ENCODE measurements around the gene METTL9.
"Not testable (repeated sequence)": the region's sequence is repeated elsewhere in the genome, so short reads cannot be mapped to it uniquely, and the experiment has no call there.

METTL9 gene

DNA sequence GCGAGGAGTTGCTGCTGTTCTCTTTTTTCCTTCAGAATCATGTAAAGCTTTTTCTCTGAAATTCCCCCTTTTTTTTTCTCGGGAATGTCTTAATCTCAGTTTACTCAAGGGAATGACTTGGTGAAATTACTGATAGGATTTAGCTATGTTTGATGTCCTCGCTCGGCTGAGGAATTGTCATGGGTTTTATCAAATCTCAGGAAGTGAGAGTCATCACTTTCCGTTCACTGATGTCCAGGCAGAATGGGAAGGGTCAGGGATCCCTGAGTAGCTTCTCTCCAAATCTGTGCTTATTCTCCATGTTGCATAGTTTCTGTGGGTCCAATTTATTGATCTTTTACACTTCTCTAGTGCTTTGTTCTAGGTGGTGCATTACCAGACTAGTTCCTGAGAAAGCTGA is 46.7 kb downstream of the METTL9 start:
- Histone ChIP-seq H3K27ac (no peak overlapping the region), H3K4me3 (no peak overlapping the region), H3K36me3 (ENCODE audit: insufficient read depth, low read length) (peaks cover 4% of the 10 kb centered on the region; the same call in 1 of the 2 replicates), H3K9me3 (ENCODE audit: low read depth, low read length) (no peaks in the 10 kb centered on the region), H3K9ac (ENCODE audit: insufficient read length) (no peak overlapping the region)
- TF ChIP-seq EZH2 (IDR thresholded peaks at IDR 0.05) (no peak), POLR2AphosphoS5 (IDR thresholded peaks at IDR 0.05; ENCODE audit: borderline replicate concordance, low read depth, low read length) (no peak), FOXP2 (optimal IDR thresholded peaks at IDR 0.05; ENCODE audit: control extremely low read depth, extremely low read length, insufficient read depth) (no peak)
- DNase-seq (ENCODE audit: low read depth, low spot score): no peak

DNA sequence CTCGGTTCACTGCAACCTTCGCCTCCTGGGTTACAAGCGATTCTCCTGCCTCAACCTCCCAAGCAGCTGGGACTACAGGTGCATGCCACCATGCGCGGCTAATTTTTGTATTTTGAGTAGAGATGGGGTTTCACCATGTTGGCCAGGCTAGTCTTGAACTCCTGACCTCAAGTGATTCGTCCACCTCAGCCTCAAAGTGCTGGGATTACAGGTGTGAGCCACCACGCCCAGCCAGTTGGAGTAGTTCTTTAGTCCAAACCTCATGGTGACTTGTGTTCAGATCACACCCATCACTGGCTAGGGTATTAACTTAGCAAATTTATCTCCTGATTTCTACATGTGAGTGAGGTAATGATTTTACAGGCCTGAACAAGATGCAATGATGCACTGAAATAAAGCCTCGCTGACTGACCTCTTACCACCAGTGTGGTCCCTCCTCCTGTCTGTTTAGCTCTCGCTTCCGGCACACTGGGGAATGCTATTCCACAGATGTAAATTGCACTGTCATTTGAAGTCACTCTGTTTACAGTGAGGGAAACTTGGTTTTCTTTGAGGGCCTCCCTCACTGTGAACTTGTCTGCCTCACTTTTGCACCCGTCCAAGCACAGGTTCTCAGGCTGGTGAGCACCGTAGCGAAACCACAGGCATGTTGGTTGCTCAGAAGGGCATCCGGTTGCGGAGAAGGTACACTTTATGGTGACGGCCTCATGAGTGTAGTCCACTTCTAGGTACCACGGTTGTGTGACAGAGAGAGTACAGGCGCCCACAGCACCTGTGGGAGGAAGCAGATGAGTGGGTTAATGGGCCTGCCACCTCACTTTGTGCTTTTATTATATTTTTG is 47.6 kb downstream of the METTL9 start:
- H3K27ac ChIP-seq: no peak overlapping the region
- DNase-seq (ENCODE audit: low read depth, low spot score): no peak
- no peak for TF ChIP-seq EZH2 (IDR thresholded peaks at IDR 0.05)
- no peak for TF ChIP-seq POLR2AphosphoS5 (IDR thresholded peaks at IDR 0.05; ENCODE audit: borderline replicate concordance, low read depth, low read length)
- no peak for TF ChIP-seq FOXP2 (optimal IDR thresholded peaks at IDR 0.05; ENCODE audit: control extremely low read depth, extremely low read length, insufficient read depth)
- H3K36me3 ChIP-seq (ENCODE audit: insufficient read depth, low read length): peaks cover 4% of the 10 kb centered on the region; the same call in 1 of the 2 replicates
- no peaks in the 10 kb centered on the region for H3K9me3 ChIP-seq (ENCODE audit: low read depth, low read length)
- no peak overlapping the region for H3K9ac ChIP-seq (ENCODE audit: insufficient read length)
- H3K4me3 ChIP-seq: no peak overlapping the region

DNA sequence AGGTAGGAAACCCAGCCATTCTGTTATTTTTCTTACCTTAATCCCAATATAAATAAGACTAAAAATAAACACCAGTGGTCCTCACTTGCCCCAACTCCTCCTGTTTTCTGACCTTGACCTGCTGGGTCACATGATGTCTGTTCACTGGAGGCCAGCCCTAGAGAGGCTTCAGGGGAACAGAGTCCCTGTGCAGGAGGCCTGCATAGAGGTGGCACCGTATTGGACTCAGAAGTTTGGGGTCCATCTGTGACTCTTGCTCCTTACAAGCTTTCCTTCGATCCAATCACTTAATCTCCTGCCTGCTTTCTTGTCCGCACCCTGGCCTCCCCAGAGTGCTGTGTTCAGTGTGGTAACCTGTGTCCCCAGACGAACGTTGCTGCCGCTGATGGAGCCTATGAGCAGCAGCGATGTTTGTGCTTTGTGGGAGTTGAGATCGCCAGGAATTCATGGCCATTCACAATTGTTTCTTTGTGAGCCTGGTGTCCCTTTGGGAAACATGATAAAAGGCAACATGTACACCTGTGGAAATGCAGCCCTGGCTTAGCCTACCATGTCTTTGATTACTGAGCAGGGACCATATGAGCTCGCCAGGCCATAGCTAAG is 48.3 kb downstream of the METTL9 start:
- TF ChIP-seq EZH2 (IDR thresholded peaks at IDR 0.05) (no peak), FOXP2 (optimal IDR thresholded peaks at IDR 0.05; ENCODE audit: control extremely low read depth, extremely low read length, insufficient read depth) (no peak), POLR2AphosphoS5 (IDR thresholded peaks at IDR 0.05; ENCODE audit: borderline replicate concordance, low read depth, low read length) (no peak)

DNA sequence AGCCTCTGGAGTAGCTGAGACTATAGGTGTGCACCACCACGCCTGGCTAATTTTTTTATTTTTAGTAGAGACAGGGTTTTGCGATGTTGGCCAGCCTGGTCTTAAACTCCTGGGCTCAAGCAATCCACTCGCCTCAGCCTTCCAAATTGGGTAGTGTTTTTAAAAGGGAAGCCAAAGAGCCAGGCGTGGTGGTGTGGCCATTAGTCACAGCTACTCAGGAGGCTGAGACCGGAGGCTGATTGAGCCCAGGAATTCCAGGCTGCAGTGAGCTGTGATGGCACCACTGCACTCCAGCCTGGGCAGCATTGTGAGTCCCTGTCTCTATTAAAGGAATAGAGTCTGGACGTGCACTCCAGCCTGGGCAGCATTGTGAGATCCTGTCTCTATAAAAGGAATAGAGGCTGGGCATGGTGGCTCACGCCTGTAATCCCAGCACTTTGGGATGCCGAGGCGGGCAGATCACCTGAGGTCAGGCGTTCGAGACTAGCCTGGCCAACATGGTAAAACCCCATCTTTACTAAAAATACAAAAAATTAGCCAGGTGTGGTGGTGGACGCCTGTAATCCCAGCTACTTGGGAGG is 50.5 kb downstream of the METTL9 start:
- not testable (repeated sequence) for DNase-seq (ENCODE audit: low read depth, low spot score); H3K9ac ChIP-seq (ENCODE audit: insufficient read length); H3K27ac ChIP-seq; H3K9me3 ChIP-seq (ENCODE audit: low read depth, low read length); H3K36me3 ChIP-seq (ENCODE audit: insufficient read depth, low read length); H3K4me3 ChIP-seq

More for the DNA sequence above, 48.3 kb downstream of the METTL9 start:
- H3K4me3 ChIP-seq: no peak overlapping the region
- no peak overlapping the region for H3K9ac ChIP-seq (ENCODE audit: insufficient read length)
- peaks cover 4% of the 10 kb centered on the region; the same call in 1 of the 2 replicates for H3K36me3 ChIP-seq (ENCODE audit: insufficient read depth, low read length)
- no peaks in the 10 kb centered on the region for H3K9me3 ChIP-seq (ENCODE audit: low read depth, low read length)
- H3K27ac ChIP-seq: no peak overlapping the region
- DNase-seq (ENCODE audit: low read depth, low spot score): no peak

DNA sequence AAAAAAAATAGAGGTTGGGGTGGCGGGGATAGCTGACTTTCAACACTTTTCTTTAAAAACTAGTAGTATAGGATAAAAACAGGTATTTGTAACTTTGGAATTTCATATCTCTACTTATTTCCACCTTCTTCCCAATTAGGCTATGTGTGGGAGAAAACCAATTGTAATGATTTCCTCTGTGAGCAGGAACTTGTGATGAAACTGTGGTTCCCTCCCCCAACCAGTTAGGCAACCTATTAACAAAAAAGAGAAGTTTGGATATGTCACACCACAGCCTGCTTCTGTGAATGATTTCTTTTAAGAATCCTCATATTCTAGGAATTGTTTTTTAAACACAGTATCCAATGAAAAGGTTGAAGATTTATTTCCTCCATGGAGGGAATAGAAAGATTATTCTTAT is 51.1 kb downstream of the METTL9 start:
- no peak overlapping the region for H3K4me3 ChIP-seq
- H3K36me3 ChIP-seq (ENCODE audit: insufficient read depth, low read length): peaks cover 15% of the 10 kb centered on the region
- TF ChIP-seq EZH2 (IDR thresholded peaks at IDR 0.05) (no peak), POLR2AphosphoS5 (IDR thresholded peaks at IDR 0.05; ENCODE audit: borderline replicate concordance, low read depth, low read length) (no peak), FOXP2 (optimal IDR thresholded peaks at IDR 0.05; ENCODE audit: control extremely low read depth, extremely low read length, insufficient read depth) (no peak)
- no peaks in the 10 kb centered on the region for H3K9me3 ChIP-seq (ENCODE audit: low read depth, low read length)
- no peak for DNase-seq (ENCODE audit: low read depth, low spot score)
- H3K9ac ChIP-seq (ENCODE audit: insufficient read length): no peak overlapping the region
- H3K27ac ChIP-seq: no peak overlapping the region

DNA sequence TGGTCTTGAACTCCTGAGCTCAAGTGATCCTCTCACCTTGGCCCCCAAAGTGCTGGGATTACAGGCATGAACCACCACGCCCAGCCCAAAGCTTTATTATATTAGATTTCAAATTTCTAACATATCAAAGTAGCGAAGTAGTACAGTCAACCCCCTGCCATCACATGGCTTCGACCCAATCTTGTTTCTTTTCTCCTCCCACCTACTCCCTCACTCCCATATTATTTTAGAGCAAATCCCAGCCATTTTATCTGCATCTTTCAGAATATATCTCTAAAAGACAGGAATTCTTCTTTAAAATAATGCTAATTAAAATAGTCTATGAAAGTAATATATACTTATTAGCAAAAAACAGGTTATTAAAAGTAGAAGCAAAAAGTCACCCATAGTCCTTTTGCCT is 52.1 kb downstream of the METTL9 start:
- DNase-seq (ENCODE audit: low read depth, low spot score): no peak

DNA sequence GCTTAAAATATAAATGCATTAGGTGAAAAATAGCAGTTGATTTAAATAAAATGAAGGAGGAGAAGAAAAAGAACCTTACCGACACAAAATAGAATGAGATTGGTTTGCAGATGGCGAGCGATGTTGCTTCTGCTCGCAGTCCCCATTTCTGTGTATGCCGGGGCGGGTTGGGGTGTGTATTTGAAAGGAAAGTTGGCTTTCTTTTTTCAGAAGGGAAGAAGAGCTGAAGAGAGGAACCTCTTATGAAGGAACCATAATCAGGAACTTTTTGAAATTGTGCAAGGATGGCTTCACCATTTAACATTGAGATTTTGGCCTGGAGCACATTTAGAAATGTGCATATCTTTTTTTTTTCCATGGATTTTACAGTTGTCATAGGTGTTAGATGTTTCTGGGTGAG is 53.1 kb downstream of the METTL9 start, which contains the start of gene IGSF6:
Gene IGSF6, minus strand, starts transcription at position 156 of the 400 bp plus-strand sequence. Its CDS starts 10 bp downstream, at position 146.
- H3K9ac ChIP-seq (ENCODE audit: insufficient read length): no peak within 1 kb of the TSS
- TF ChIP-seq POLR2AphosphoS5 (IDR thresholded peaks at IDR 0.05; ENCODE audit: borderline replicate concordance, low read depth, low read length) (no peak), FOXP2 (optimal IDR thresholded peaks at IDR 0.05; ENCODE audit: control extremely low read depth, extremely low read length, insufficient read depth) (no peak), EZH2 (IDR thresholded peaks at IDR 0.05) (no peak)
- no peaks in the 10 kb centered on the region for H3K9me3 ChIP-seq (ENCODE audit: low read depth, low read length)
- H3K4me3 ChIP-seq: no peak within 1 kb of the TSS
- H3K27ac ChIP-seq: no peak within 1 kb of the TSS
- H3K36me3 ChIP-seq (ENCODE audit: insufficient read depth, low read length): peaks cover 21% of the 10 kb centered on the region
- no peak for DNase-seq (ENCODE audit: low read depth, low spot score)

More for the DNA sequence above, 52.1 kb downstream of the METTL9 start:
- Histone ChIP-seq H3K4me3 (no peak overlapping the region), H3K27ac (no peak overlapping the region), H3K9me3 (ENCODE audit: low read depth, low read length) (no peaks in the 10 kb centered on the region), H3K36me3 (ENCODE audit: insufficient read depth, low read length) (peaks cover 23% of the 10 kb centered on the region), H3K9ac (ENCODE audit: insufficient read length) (no peak overlapping the region)
- TF ChIP-seq EZH2 (IDR thresholded peaks at IDR 0.05): no peak
- no peak for TF ChIP-seq POLR2AphosphoS5 (IDR thresholded peaks at IDR 0.05; ENCODE audit: borderline replicate concordance, low read depth, low read length)

DNA sequence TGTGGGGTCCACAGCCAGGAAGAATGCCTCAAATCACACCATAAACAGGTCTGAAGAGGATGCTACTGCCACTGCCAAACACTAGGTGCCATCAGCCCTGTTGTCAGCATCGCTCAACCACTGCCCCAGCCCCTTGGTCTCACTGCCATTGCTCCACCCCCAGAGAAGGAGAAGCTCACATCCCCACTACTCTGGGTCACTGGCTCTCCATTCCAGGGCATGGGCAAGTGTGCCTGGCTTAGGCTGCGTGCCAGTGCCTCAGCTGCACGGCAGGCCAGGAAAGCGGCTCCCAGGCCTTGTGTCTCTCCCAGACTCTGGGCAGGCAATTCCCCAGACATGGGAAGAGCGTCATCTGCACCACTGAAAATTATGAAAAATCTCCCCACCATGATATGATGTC is 54.2 kb downstream of the METTL9 start:
- H3K4me3 ChIP-seq: no peak overlapping the region
- no peak for TF ChIP-seq FOXP2 (optimal IDR thresholded peaks at IDR 0.05; ENCODE audit: control extremely low read depth, extremely low read length, insufficient read depth)
- TF ChIP-seq EZH2 (IDR thresholded peaks at IDR 0.05): no peak
- no peak for TF ChIP-seq POLR2AphosphoS5 (IDR thresholded peaks at IDR 0.05; ENCODE audit: borderline replicate concordance, low read depth, low read length)
- peaks cover 21% of the 10 kb centered on the region for H3K36me3 ChIP-seq (ENCODE audit: insufficient read depth, low read length)
- no peak for DNase-seq (ENCODE audit: low read depth, low spot score)
- no peak overlapping the region for H3K9ac ChIP-seq (ENCODE audit: insufficient read length)
- no peak overlapping the region for H3K27ac ChIP-seq
- no peaks in the 10 kb centered on the region for H3K9me3 ChIP-seq (ENCODE audit: low read depth, low read length)
